ENCODE measurements around the gene CFAP97D2.
"Not testable (repeated sequence)": the region's sequence is repeated elsewhere in the genome, so short reads cannot be mapped to it uniquely, and the experiment has no call there.

CFAP97D2 gene

DNA sequence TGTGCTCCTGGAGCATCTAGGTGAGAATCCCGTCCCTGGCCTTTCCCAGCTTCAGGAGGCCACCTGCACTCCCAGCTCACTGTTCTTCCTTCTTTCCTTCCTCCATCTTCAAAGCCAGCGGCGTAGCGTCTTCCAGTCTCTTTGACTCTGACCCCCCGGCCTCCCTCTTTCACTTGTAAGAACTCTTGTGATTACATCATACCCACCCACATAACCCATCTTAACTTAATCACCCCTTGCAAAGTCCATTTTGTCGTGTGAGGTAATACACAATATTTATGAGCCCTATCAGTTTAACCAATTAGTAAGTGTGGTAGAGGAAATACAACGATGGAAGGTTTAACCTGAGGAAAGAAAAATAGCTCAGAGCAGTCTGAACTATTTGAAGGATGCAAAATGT, 51.1 kb downstream of the CFAP97D2 start:
- in situ Hi-C loops (cut with HindIII; ENCODE audit: low sequenced_read_pairs), result no loop called here

DNA sequence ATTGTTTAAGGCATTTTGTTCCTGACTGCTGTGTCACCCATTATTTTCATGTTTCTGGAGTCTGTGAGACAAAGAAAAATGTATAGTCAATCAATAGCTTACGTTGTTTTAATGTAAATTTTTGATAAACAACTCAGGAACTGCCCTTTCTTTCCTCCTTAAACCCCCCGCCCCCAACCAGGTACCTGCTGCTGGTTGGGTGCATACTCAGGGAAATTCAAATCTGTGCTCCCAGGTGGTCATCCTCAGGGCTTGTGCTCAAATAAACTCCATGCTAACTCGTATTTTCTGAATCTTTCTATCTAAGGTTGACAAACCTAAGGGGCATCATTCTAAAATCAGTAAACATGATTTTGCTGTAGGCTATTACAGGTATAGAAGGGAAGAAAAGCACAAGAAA, 51.5 kb downstream of the CFAP97D2 start:
- in situ Hi-C loops (cut with HindIII; ENCODE audit: low sequenced_read_pairs), result no loop called here

- in situ Hi-C loops (cut with HindIII; ENCODE audit: low sequenced_read_pairs), result no loop called here
Measured at GRCh38 chr13:114231886-114232285, 52.8 kb downstream of the CFAP97D2 start.

DNA sequence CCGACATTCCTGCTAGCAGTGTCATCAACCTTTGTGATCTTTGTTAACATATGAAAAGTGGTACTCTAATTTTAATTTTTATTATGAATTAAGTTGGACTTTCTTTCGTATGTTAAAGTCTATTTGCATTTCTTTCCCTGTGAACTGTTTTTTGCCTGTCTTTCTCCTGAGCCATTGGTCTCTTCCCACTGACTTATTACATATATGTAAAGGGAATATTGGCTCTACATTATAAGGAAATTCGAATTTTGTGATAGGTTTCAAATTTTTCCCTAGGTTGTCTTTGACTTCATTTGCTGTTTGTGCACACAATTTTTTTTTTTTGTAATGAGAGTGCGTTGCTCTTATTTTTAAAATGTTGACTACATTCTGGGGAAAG, 55.2 kb downstream of the CFAP97D2 start:
- in situ Hi-C loops (cut with HindIII; ENCODE audit: low sequenced_read_pairs), result no loop called here

DNA sequence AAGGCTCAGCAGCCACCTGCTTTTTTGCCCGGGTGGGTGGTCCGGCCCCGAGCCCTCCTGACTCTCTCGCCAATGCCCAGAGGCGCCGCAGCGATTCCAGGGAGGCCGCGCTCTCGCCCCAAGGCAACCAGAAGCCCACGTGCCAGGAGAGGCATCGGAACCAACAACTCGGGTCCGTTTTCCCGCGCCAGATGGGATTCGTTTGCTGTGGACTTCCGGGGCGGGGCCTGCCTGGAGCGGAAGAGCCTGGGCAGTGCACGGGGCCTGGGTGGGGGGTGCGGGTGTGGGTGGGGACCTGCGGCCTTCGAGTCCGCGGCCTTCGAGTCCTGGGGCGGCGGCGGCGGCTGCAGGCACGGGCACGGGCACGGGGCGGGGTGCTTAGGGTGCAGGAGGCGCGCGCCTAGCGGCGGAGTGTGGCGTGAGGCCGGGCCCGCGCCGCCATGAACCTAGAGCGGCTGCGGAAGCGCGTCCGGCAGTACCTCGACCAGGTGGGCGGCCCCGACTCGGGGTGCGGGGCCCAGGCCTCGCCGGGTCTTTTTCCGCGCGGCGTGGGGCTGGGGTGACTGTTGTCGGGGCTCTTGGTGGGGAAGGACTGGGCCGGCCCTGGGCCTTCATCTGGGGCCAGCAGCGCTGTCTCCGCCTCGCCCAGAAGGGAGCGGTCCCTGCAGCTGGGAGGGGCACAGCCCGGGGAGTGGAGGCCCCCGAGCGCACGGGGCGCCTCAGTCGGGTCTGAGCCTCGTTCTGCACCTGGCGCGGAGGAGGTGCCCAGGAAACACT, 55.8 kb downstream of the CFAP97D2 start, which contains the start of gene CDC16:
Gene CDC16, plus strand, starts transcription at position 253 of the 777 bp plus-strand sequence. Its CDS starts 188 bp downstream, at position 441.
- in situ Hi-C loops (cut with HindIII; ENCODE audit: low sequenced_read_pairs), result no loop called here

DNA sequence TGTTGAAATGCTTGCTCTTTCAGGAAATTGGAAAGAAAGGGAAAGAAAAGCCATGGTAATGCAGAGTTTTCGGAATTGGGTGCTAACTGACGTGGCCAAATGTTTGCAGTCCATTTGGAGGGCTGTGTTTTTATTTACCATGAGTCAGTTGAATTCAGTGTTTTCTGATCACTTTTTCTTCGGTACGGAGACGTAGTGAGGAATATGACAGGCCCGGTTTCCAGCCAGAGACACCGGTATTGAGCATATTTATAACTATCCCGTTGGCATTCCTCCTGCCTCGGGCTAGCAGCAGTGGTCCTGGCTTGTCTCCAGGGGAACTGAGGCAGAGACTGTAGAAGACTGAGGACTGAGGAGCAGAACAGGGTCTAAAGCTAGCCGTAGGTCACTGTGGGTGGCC, 56.6 kb downstream of the CFAP97D2 start:
- in situ Hi-C loops (cut with HindIII; ENCODE audit: low sequenced_read_pairs), result no loop called here

DNA sequence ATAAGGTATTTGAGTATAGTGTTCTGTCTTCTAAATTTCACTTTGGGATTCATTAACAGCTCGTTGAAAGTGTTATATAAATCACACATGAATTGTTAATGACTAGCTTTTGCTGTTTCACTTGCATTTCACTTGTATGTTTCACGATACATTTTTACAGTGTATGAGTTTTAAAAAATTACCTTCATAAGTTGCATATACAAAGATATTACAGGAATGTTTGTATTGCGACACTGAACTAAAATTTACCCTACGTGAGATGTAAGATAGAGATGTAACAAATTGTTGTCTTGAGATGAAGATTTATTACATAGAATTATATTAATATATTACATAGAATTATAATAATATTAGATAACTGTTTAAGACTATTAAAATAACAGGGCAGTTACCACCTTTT, 57.2 kb downstream of the CFAP97D2 start:
- in situ Hi-C loops (cut with HindIII; ENCODE audit: low sequenced_read_pairs), result no loop called here

DNA sequence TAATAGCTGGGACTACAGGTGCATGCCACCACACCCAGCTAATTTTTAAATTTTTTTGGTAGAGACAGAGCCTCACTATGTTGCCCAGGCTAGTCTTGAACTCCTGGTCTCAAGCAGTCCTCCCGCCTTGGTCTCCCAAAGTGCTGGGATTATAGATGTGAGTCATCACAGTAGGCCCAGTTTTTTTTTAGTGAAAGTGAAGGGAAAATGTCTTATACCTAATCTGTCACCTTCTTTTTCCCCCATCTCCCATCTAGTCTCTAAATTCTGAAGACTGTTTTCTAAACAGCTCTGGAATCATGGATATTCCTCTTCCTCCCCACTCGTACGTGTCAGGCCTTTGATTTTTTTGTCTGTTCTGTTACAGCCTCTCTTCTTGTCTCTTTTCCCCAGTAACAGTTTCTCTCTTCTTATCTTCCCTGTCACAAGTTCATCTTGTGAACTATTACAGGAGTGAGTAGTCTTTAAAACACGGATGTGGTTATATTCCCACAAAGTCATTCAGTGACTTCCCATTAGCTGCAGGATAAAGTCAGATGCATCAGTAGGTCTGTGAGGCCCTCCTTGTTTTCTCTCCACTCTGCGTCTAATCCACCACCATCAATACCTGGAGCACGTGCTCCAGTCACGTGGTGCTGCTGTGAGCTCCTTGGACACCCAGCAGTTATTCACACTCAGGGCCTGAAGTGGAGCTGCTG, 58.5 kb downstream of the CFAP97D2 start:
- in situ Hi-C loops (cut with HindIII; ENCODE audit: low sequenced_read_pairs), result no loop called here

GRCh38 chr13:114241918-114242317, 62.9 kb downstream of the CFAP97D2 start:
- in situ Hi-C loops (cut with HindIII; ENCODE audit: low sequenced_read_pairs), result no loop called here

GRCh38 chr13:114243971-114244370, 64.9 kb downstream of the CFAP97D2 start:
- in situ Hi-C loops (cut with HindIII; ENCODE audit: low sequenced_read_pairs), result no loop called here

DNA sequence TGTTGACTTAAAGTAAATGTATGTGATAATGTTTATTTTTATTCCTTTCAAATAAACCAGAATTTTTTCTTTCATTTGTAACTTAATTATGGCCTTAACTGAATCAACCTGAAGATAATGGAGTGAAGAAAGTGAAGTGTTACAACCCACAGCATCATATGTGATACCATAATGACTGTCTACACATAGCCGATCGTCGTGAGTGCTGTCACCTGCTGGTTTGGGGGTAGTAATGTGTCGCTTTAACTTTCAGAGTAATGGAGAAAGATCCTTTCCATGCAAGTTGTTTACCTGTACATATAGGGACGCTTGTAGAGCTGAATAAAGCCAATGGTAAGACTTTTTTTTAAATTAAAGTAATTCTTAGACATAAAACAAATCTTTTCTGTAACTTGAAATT, 65.6 kb downstream of the CFAP97D2 start:
- in situ Hi-C loops (cut with HindIII; ENCODE audit: low sequenced_read_pairs), result no loop called here

DNA sequence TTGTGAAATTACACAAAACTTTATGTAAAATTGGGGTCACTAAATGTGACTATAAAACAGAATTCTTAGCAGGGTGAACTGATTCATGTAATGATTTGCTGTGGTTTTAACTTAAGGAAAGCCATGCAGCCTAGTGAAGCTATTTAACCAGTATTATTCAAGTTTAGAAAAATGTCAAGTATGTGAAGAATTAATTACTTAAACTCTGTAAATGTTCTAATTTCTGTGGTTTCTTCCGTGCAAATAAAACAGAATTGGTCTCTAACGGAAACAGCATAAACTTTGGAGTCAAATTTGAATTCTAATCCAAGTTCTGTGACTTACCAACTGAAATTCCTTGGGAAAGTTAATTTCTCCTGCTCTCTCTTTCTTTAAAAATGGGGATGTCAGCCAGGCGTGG, 69.0 kb downstream of the CFAP97D2 start:
- in situ Hi-C loops (cut with HindIII; ENCODE audit: low sequenced_read_pairs), result no loop called here

DNA sequence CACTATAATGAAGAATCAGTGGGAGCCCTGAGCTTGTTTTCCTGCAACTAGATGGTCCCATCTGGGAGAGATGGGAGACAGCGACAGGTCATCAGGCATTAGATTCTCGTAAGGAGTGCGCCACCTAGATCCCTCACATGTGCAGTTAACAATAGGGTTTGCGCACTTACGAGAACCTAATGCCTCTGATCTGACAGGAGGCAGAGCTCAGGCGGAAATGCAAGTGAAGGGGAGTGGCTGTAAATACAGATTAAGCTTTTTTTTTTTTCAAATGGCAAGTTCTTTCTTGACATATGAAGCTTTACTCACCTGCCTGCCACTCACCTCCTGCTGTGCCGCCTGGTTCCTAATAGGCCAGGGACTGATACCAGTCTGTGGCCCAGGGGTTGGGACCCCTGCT, 70.0 kb downstream of the CFAP97D2 start:
- in situ Hi-C loops (cut with HindIII; ENCODE audit: low sequenced_read_pairs), result no loop called here

GRCh38 chr13:114251639-114252440, 72.8 kb downstream of the CFAP97D2 start:
- in situ Hi-C loops (cut with HindIII; ENCODE audit: low sequenced_read_pairs), result not testable (repeated sequence)

GRCh38 chr13:114256547-114256946, 77.5 kb downstream of the CFAP97D2 start:
- in situ Hi-C loops (cut with HindIII; ENCODE audit: low sequenced_read_pairs), result no loop called here

- in situ Hi-C loops (cut with HindIII; ENCODE audit: low sequenced_read_pairs), result no loop called here
Measured at GRCh38 chr13:114257014-114257413, 78.0 kb downstream of the CFAP97D2 start.

DNA sequence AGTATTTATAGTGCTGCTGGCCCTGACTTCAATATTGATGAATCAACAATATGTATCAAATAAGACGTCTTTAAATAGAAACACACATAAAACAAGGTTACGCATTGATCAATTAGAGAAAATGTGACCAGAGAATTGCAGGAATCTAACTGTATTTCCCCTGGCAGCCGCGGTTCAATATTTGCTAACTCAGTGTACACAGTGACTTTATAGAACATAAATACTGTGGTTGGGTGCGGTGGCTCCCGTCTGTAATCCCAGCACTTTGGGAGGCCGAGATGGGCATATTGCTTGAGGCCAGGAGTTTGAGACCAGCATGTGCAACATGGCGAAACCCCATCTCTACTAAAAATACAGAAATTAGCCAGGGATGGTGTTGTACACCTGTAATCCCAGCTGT, 79.5 kb downstream of the CFAP97D2 start:
- in situ Hi-C loops (cut with HindIII; ENCODE audit: low sequenced_read_pairs), result no loop called here

- in situ Hi-C loops (cut with HindIII; ENCODE audit: low sequenced_read_pairs), result no loop called here
Measured at GRCh38 chr13:114259374-114259773, 80.3 kb downstream of the CFAP97D2 start.

DNA sequence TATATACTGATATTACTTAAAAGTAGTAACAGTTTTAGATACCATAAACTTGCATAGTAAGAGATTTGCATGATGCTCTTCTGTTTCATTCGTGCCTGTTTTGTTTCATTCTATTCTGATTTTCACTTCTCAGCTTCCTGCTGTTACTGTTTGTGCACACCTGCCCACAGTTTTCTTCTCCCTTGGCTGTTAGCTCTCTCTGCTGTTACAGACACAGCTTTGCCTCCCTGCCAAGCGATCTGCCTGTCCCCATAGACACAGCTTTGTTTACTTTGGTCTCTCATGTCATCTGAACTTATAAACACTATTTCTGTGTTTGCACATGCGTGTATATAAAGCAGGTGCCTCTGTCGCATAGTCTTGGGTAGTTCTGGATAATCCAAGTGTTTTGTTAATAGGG, 80.9 kb downstream of the CFAP97D2 start:
- in situ Hi-C loops (cut with HindIII; ENCODE audit: low sequenced_read_pairs), result no loop called here

DNA sequence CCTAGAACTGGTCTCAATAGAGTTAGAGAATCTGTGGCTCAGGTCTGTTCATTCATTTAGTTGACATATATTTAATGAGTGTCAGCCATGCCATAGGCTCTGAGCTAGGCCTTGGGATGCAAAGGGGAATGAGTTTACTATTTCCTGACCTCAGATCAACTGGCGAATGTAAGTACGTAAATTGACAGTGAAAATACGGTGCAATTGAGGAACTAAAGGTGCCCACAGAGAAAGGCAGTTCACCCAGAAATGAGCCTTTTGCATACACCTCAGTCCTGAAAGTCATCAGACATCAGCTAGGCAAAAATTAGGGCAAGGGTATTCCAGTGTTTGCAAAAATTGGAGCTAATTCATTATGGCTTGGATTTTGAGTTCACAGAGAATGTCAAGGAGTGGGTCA, 81.8 kb downstream of the CFAP97D2 start:
- in situ Hi-C loops (cut with HindIII; ENCODE audit: low sequenced_read_pairs), result no loop called here

- in situ Hi-C loops (cut with HindIII; ENCODE audit: low sequenced_read_pairs), result no loop called here
Measured at GRCh38 chr13:114261328-114261965, 82.4 kb downstream of the CFAP97D2 start.
